GM10847 (cell line): ENCODE data around the gene DPM2.

Source experiments
- POLR2A ChIP-seq: IDR thresholded peaks from 2 replicates; pipeline ENCODE4 v1.6.1; 2011; ENCODE audit not compliant: insufficient read length; ENCODE audit errors: extremely low read depth

The DPM2 gene

GRCh38 chr9:127953154-127953553 is 15.5 kb upstream of the DPM2 start:
- TF ChIP-seq POLR2A, result no peak

GRCh38 chr9:127950513-127951289 is 13.0 kb upstream of the DPM2 start:
- no peak for TF ChIP-seq POLR2A

GRCh38 chr9:127949827-127950512 is 12.3 kb upstream of the DPM2 start:
- no peak for TF ChIP-seq POLR2A

- TF ChIP-seq POLR2A, result no peak
Observed at GRCh38 chr9:127947841-127948710, 10.4 kb upstream of the DPM2 start.

GRCh38 chr9:127946728-127947127 is 9.1 kb upstream of the DPM2 start:
- TF ChIP-seq POLR2A, result no peak

- TF ChIP-seq POLR2A, result no peak
Observed at GRCh38 chr9:127945942-127946341, 8.3 kb upstream of the DPM2 start.

- no peak for TF ChIP-seq POLR2A
Observed at GRCh38 chr9:127945338-127945737, 7.7 kb upstream of the DPM2 start.

- no peak for TF ChIP-seq POLR2A
Observed at GRCh38 chr9:127944586-127945218, 7.0 kb upstream of the DPM2 start.

- no peak for TF ChIP-seq POLR2A
Observed at GRCh38 chr9:127943731-127944144, 6.1 kb upstream of the DPM2 start.

- TF ChIP-seq POLR2A, result no peak
Observed at GRCh38 chr9:127943011-127943662, 5.5 kb upstream of the DPM2 start.

GRCh38 chr9:127942216-127943010 is 4.8 kb upstream of the DPM2 start:
- TF ChIP-seq POLR2A, result no peak

- TF ChIP-seq POLR2A, result no peak
Observed at GRCh38 chr9:127941961-127942215, 4.2 kb upstream of the DPM2 start.

- TF ChIP-seq POLR2A, result no peak
Observed at GRCh38 chr9:127941062-127941960, 3.7 kb upstream of the DPM2 start.
